ENCODE measurements around the gene STK10. TPM values are rescaled to one million over a fixed set of nuclear protein-coding genes. Genes with fewer than 3 reads are reported as not detected.

The STK10 gene
- total and polyA plus RNA-seq, 2 experiments from 2014 or later = 7.5 to 17.8 TPM

GRCh38 chr5:172140120-172140519 is 47.9 kb downstream of the STK10 start:
- H3K27ac Mint-ChIP-seq = no peak overlapping the region
- no peak overlapping the region for H3K4me3 ChIP-seq
- no peaks in the 10 kb centered on the region for H3K27me3 ChIP-seq (ENCODE audit: insufficient read depth)
- DNase-seq (ENCODE audit: low spot score) (no peak), ATAC-seq (no peak)
- H3K4me2 ChIP-seq = no peak overlapping the region
- no peaks in the 10 kb centered on the region for H4K20me1 ChIP-seq (replicated peaks; ENCODE audit: insufficient read depth)
- H3F3A ChIP-seq (replicated peaks; ENCODE audit: low read depth) = 0 out of 2 replicates have a peak, but pooled peaks cover 4% of the 10 kb centered on the region
- peaks cover 6% of the 10 kb centered on the region; the same call in 1 of the 2 replicates for H3K4me1 ChIP-seq (ENCODE audit: insufficient read depth)
- H2AFZ ChIP-seq = no peak overlapping the region
- H3K27me3 Mint-ChIP-seq (ENCODE audit: insufficient read depth, low read depth, poor library complexity) = peaks cover 2% of the 10 kb centered on the region
- H3K9me3 Mint-ChIP-seq = peaks cover 8% of the 10 kb centered on the region; the same call in 2 of the 3 replicates
- H3K4me3 Mint-ChIP-seq = no peak overlapping the region
- H3K36me3 ChIP-seq (ENCODE audit: insufficient read depth) = no peaks in the 10 kb centered on the region
- no peak overlapping the region for H3K27ac ChIP-seq (ENCODE audit: low read depth)
- H3K36me3 Mint-ChIP-seq (ENCODE audit: low read depth) = peaks cover 6% of the 10 kb centered on the region; the same call in 1 of the 3 replicates
- H3K9me2 ChIP-seq (ENCODE audit: insufficient read depth) = no peaks in the 10 kb centered on the region
- H3K4me1 Mint-ChIP-seq = peaks cover 15% of the 10 kb centered on the region
- H3K79me2 ChIP-seq (replicated peaks; ENCODE audit: insufficient read depth) = peaks cover 21% of the 10 kb centered on the region; the same call in 1 of the 2 replicates
- TF ChIP-seq STAT1 (IDR thresholded peaks at IDR 0.05; ENCODE audit: unreplicated experiment) = no peak
- no peak for TF ChIP-seq ZNF331 (CRISPR knock-in tag; IDR thresholded peaks at IDR 0.05; ENCODE audit: low read depth)
- no peak for TF ChIP-seq POLR2AphosphoS5 (IDR thresholded peaks at IDR 0.05; ENCODE audit: low read depth)
- TF ChIP-seq CREB1 (CRISPR knock-in tag; IDR thresholded peaks at IDR 0.05; ENCODE audit: low read depth) = no peak
- TF ChIP-seq EZH2 (IDR thresholded peaks at IDR 0.05; ENCODE audit: low read depth, unreplicated experiment) = no peak
- TF ChIP-seq, protein P1, sequence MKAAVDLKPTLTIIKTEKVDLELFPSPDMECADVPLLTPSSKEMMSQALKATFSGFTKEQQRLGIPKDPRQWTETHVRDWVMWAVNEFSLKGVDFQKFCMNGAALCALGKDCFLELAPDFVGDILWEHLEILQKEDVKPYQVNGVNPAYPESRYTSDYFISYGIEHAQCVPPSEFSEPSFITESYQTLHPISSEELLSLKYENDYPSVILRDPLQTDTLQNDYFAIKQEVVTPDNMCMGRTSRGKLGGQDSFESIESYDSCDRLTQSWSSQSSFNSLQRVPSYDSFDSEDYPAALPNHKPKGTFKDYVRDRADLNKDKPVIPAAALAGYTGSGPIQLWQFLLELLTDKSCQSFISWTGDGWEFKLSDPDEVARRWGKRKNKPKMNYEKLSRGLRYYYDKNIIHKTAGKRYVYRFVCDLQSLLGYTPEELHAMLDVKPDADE (IDR thresholded peaks at IDR 0.05) = no peak
- TF ChIP-seq ZNF114 (CRISPR knock-in tag; IDR thresholded peaks at IDR 0.05) = no peak
- no peak for TF ChIP-seq EZH2phosphoT487 (IDR thresholded peaks at IDR 0.05; ENCODE audit: unreplicated experiment)
- TF ChIP-seq, protein P2, sequence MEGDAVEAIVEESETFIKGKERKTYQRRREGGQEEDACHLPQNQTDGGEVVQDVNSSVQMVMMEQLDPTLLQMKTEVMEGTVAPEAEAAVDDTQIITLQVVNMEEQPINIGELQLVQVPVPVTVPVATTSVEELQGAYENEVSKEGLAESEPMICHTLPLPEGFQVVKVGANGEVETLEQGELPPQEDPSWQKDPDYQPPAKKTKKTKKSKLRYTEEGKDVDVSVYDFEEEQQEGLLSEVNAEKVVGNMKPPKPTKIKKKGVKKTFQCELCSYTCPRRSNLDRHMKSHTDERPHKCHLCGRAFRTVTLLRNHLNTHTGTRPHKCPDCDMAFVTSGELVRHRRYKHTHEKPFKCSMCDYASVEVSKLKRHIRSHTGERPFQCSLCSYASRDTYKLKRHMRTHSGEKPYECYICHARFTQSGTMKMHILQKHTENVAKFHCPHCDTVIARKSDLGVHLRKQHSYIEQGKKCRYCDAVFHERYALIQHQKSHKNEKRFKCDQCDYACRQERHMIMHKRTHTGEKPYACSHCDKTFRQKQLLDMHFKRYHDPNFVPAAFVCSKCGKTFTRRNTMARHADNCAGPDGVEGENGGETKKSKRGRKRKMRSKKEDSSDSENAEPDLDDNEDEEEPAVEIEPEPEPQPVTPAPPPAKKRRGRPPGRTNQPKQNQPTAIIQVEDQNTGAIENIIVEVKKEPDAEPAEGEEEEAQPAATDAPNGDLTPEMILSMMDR (conservative IDR thresholded peaks at IDR 0.05; ENCODE audit: low read depth in 2 of 2) = no peak

DNA sequence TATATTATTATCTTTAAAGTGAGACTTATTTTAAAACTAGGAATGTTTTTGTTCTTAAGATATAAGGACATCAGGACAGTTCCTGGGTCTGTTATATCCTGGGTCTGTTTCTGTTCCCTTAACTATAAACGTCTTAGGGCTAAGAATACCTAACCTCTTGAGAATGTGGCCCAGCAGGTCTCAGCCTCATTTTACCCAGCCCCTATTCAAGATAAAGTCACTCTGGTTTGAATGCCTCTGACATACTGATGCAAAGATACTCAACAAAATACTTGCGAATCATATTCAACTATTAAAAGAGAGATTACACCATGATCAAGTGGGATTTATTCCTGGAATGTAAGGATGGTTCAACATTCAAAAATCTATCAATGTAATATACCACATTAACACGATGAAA is 51.0 kb downstream of the STK10 start:
- Histone ChIP-seq H2AFZ (no peak overlapping the region), H4K20me1 (replicated peaks; ENCODE audit: insufficient read depth) (0 out of 2 replicates have a peak, but pooled peaks cover 3% of the 10 kb centered on the region), H3K9me2 (ENCODE audit: insufficient read depth) (no peaks in the 10 kb centered on the region), H3K27ac (ENCODE audit: low read depth) (no peak overlapping the region), H3K27me3 (ENCODE audit: insufficient read depth) (no peaks in the 10 kb centered on the region), H3K36me3 (ENCODE audit: insufficient read depth) (no peaks in the 10 kb centered on the region), H3F3A (replicated peaks; ENCODE audit: low read depth) (0 out of 2 replicates have a peak, but pooled peaks cover 4% of the 10 kb centered on the region), H3K79me2 (replicated peaks; ENCODE audit: insufficient read depth) (0 out of 2 replicates have a peak, but pooled peaks cover 9% of the 10 kb centered on the region), H3K4me1 (ENCODE audit: insufficient read depth) (peaks cover 2% of the 10 kb centered on the region; the same call in 1 of the 2 replicates), H3K4me2 (no peak overlapping the region), H3K4me3 (no peak overlapping the region)
- Mint-ChIP-seq H3K36me3 (ENCODE audit: low read depth) (peaks cover 13% of the 10 kb centered on the region; the same call in 1 of the 3 replicates), H3K4me3 (no peak overlapping the region), H3K4me1 (peaks cover 5% of the 10 kb centered on the region; the same call in 2 of the 3 replicates), H3K27me3 (ENCODE audit: insufficient read depth, low read depth, poor library complexity) (no peaks in the 10 kb centered on the region), H3K27ac (no peak overlapping the region), H3K9me3 (peaks cover 17% of the 10 kb centered on the region)
- no peak for DNase-seq (ENCODE audit: low spot score)
- ATAC-seq = no peak
- TF ChIP-seq, protein P1 (IDR thresholded peaks at IDR 0.05) = no peak
- TF ChIP-seq, protein P3, sequence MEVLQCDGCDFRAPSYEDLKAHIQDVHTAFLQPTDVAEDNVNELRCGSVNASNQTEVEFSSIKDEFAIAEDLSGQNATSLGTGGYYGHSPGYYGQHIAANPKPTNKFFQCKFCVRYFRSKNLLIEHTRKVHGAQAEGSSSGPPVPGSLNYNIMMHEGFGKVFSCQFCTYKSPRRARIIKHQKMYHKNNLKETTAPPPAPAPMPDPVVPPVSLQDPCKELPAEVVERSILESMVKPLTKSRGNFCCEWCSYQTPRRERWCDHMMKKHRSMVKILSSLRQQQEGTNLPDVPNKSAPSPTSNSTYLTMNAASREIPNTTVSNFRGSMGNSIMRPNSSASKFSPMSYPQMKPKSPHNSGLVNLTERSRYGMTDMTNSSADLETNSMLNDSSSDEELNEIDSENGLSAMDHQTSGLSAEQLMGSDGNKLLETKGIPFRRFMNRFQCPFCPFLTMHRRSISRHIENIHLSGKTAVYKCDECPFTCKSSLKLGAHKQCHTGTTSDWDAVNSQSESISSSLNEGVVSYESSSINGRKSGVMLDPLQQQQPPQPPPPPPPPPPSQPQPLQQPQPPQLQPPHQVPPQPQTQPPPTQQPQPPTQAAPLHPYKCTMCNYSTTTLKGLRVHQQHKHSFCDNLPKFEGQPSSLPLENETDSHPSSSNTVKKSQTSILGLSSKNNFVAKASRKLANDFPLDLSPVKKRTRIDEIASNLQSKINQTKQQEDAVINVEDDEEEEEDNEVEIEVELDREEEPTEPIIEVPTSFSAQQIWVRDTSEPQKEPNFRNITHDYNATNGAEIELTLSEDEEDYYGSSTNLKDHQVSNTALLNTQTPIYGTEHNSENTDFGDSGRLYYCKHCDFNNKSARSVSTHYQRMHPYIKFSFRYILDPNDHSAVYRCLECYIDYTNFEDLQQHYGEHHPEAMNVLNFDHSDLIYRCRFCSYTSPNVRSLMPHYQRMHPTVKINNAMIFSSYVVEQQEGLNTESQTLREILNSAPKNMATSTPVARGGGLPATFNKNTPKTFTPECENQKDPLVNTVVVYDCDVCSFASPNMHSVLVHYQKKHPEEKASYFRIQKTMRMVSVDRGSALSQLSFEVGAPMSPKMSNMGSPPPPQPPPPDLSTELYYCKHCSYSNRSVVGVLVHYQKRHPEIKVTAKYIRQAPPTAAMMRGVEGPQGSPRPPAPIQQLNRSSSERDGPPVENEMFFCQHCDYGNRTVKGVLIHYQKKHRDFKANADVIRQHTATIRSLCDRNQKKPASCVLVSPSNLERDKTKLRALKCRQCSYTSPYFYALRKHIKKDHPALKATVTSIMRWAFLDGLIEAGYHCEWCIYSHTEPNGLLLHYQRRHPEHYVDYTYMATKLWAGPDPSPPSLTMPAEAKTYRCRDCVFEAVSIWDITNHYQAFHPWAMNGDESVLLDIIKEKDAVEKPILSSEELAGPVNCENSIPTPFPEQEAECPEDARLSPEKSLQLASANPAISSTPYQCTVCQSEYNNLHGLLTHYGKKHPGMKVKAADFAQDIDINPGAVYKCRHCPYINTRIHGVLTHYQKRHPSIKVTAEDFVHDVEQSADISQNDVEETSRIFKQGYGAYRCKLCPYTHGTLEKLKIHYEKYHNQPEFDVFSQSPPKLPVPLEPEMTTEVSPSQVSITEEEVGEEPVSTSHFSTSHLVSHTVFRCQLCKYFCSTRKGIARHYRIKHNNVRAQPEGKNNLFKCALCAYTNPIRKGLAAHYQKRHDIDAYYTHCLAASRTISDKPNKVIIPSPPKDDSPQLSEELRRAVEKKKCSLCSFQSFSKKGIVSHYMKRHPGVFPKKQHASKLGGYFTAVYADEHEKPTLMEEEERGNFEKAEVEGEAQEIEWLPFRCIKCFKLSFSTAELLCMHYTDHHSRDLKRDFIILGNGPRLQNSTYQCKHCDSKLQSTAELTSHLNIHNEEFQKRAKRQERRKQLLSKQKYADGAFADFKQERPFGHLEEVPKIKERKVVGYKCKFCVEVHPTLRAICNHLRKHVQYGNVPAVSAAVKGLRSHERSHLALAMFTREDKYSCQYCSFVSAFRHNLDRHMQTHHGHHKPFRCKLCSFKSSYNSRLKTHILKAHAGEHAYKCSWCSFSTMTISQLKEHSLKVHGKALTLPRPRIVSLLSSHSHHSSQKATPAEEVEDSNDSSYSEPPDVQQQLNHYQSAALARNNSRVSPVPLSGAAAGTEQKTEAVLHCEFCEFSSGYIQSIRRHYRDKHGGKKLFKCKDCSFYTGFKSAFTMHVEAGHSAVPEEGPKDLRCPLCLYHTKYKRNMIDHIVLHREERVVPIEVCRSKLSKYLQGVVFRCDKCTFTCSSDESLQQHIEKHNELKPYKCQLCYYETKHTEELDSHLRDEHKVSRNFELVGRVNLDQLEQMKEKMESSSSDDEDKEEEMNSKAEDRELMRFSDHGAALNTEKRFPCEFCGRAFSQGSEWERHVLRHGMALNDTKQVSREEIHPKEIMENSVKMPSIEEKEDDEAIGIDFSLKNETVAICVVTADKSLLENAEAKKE (CRISPR knock-in tag; IDR thresholded peaks at IDR 0.05) = no peak
